HG03565 (cell line): ENCODE measurements around the gene KATNIP.

Experiments used
- ATAC-seq: cut with Tn5 transposase; IDR thresholded peaks from one replicate; pipeline ENCODE4 v1.9.1; 2021; ENCODE audit warnings: mild to moderate bottlenecking, moderate library complexity; ENCODE audit not compliant: unreplicated experiment

KATNIP gene

DNA sequence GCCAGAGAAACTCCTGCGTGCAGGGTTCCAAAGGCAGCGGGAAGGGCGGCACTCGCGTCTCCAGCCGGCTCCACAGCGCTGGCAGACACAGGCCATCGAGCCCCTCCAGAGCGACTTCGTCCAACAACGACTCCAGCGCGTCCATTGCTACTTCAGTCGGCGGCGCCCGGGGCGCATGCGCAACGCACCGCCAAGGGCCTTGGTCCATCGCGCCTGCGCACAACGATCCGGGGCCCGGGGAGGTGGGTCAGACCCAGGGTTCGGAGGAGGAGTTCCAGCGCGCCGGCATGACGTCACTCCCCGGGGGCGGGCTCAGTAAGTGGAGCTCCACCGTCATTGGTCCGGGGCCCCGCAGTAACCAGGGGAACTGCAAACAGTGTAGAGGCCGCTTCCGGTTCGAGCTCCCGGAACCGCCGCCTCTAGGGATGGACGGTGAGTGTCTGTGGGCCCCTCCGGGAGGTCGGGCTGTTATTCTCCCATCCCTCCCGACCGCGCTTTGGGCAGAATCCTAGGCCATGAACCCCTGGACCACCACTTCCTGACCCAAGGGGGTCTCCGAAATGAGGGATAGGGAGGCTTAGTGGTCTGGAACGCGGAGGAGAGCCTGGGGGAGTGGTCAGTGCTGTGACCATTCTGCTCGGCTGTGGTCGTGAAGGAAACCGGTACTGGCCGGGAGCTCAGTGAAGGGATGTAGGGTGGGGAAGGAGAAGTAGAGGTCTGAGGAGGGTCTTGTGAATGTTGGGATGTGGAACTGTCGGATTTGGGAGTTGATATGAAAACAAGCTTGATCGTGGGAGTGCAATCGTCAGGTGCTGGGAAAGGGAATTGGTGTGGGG lies at the start of gene KATNIP, which contains the start of gene GTF3C1:
KATNIP (plus strand) TSS at position 399 of the 836 bp plus-strand sequence; CDS start at position 426, 27 bp downstream.
GTF3C1 (minus strand) TSS at position 168 of the 836 bp plus-strand sequence; CDS start at position 145, 23 bp downstream.
- peak; percentile 88 for ATAC-seq

GRCh38 chr16:27500801-27501200 lies 49.1 kb upstream of the KATNIP start:
- no peak for ATAC-seq

- no peak for ATAC-seq
Observed at GRCh38 chr16:27503662-27504061, 46.3 kb upstream of the KATNIP start.

GRCh38 chr16:27505297-27506236 lies 44.4 kb upstream of the KATNIP start:
- ATAC-seq = no peak

- ATAC-seq = no peak
Observed at GRCh38 chr16:27506771-27507170, 43.2 kb upstream of the KATNIP start.

DNA sequence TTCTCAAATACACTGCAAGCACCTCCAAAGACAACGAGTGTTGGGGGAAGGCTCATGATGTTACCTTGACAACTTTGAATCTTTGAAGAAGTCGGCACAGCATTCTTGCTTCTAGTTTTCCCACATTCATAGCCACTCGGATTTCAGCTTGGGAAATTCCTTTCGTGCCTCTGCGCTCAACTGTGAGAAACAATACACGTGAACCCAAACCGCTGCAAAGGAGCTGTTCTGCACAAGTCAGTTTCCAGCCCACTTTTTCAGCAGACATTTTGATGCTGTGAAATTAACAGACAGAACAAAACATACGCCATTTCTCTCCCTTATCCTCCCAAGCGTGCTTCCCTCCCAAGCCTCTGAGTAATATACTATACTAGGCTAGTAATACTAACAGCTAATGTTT lies 41.5 kb upstream of the KATNIP start:
- ATAC-seq = no peak

- ATAC-seq = no peak
Observed at GRCh38 chr16:27511657-27512448, 38.1 kb upstream of the KATNIP start.

DNA sequence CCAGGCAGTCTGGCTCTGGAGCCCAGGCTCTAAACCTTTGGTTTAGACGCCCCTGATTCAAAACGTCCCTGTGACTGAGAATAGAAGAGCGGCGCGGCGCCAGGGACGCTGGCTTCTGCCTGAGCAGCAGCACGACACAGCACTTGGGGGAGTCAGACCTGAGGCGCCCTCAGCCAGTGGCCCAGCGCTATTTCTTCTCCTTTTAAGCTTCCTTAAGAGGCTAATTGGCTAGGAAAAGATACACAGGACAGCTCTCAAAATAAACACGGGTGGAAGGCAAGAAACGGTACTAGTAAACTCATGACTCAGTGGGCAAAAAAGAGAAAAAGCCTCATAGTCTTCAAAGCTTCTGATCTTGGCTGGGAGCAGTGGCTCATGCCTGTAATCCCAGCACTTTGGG lies 35.1 kb upstream of the KATNIP start:
- no peak for ATAC-seq

DNA sequence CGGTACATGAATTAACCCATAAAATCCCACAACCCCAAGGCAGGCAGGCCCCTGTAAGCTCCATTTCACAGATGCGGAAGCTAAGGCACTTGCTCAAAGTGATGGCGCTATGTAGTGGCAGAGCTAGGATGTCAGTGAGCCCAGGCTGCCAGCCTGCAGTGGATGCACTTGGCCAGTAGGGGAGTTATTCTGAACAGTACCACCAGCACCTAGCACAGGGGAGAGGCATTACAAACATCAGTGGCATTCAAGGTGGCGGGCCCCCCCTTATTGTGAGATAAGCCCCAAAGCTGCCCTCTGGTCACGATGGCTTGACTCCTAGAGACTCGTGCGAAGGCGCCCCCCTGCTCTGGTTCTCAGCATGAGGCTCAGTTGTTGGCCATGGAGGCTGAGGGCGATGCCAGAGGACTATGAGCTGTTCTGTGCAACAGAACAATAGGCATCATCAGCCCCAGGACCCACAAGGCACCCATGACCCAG lies 34.0 kb upstream of the KATNIP start:
- no peak for ATAC-seq

- ATAC-seq = no peak
Observed at GRCh38 chr16:27516365-27516764, 33.6 kb upstream of the KATNIP start.

GRCh38 chr16:27517664-27518063 lies 32.3 kb upstream of the KATNIP start:
- no peak for ATAC-seq

DNA sequence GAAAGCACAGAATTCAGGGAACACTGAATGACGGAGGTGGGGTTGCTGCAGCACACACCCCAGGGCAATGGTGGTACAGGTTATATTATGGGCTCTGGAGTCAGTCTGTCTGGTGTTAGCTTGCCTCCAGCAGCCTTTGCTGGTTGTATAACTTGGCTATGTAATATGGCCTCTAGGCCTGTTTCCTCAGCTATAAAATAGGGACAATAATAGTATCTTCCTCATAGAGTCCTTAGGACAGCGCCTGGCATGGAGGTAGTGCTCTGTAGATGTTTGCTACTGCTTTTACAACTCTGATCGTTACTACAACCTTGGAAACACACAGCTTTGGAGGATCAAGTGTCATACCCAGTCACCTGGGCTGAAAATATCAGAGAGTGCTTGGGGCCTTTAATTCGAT lies 31.7 kb upstream of the KATNIP start:
- no peak for ATAC-seq

GRCh38 chr16:27520982-27521673 lies 28.8 kb upstream of the KATNIP start:
- ATAC-seq = no peak

- ATAC-seq = no peak
Observed at GRCh38 chr16:27522173-27522707, 27.7 kb upstream of the KATNIP start.

DNA sequence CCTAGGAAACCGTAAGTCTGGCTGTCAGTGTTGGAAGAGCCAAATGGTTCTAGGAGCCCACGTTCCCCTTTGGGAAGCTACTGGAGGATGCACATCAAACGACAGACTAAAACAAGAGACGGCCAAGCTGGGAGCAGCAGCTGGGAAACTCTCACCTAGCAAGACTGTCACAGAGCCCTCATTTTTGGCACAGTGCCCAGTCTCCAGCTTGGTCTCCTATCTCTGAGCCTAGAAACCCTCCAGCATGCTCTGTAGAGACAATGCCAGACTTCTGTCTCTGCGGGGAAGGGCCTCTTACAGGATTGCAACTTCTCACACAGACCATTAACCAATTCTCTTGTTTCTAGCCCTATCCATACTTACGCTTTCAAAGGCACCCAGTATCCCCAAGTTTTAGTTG lies 23.8 kb upstream of the KATNIP start:
- no peak for ATAC-seq

- no peak for ATAC-seq
Observed at GRCh38 chr16:27528294-27528693, 21.6 kb upstream of the KATNIP start.

- ATAC-seq = no peak
Observed at GRCh38 chr16:27529962-27530361, 20.0 kb upstream of the KATNIP start.

GRCh38 chr16:27531186-27531585 lies 18.8 kb upstream of the KATNIP start:
- no peak for ATAC-seq

DNA sequence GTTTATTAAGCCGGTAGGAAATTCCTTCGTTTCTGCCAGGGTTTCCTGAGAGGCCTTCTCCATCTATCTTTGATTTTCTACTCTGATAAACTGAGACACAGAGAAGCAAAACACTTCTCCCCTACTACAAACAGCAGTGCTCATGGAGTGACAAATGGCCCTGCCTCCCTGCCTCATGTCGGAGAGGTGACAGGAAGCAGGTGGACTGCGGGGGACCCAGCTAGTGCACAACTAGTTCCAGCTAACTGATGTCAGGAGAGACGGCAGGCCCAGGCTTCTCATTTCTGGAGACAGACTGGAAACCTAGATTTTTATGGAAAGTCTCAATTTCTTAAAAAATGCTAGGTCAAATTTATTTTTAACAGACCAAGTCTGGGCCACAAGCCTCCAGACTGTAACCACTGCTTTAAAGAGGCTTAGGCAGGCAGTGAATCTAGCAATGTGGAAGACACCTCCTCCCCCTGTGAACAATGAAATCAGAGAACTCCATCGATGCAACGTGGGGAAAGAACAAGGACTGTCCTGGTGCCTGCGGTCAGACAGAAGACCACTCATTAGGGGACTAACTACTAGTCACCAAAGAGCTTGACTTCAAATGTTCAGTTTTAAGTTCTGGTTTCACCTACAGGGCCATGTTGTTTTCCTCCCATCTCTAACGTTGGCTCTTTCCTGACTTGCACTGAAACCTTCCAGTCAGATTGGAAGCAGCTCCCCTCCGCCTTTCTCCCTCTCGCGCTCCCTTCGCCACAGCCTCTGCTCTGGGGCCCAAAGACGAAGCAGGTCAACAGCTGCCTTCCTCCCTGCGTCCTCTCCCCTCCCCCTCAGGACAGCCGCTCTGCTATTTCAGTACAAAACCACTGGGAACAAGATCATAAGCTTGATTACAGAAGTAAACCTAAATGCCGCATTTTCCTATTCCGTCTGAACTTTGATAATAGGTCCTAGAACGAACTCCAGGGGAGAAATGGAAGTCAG lies 17.8 kb upstream of the KATNIP start:
- ATAC-seq = no peak
